HG03457 (cell line): ENCODE data around the gene SCO1.
"Not testable (repeated sequence)": the region's sequence is repeated elsewhere in the genome, so short reads cannot be mapped to it uniquely, and the experiment has no call there.

ENCODE experiments used
- ATAC-seq: cut with Tn5 transposase; IDR thresholded peaks from one replicate; pipeline ENCODE4 v1.9.1; 2021; ENCODE audit warnings: moderate number of reproducible peaks; ENCODE audit not compliant: unreplicated experiment

Gene SCO1

GRCh38 chr17:10726196-10726595 lies 28.9 kb upstream of the SCO1 start:
- no peak for ATAC-seq

GRCh38 chr17:10725262-10725661 lies 27.9 kb upstream of the SCO1 start:
- ATAC-seq: no peak

GRCh38 chr17:10724546-10725195 lies 27.3 kb upstream of the SCO1 start:
- ATAC-seq: no peak

- ATAC-seq: no peak
These were observed 21.2 kb upstream of the SCO1 start for GRCh38 chr17:10718547-10718946.

- ATAC-seq: no peak
These were observed 18.9 kb upstream of the SCO1 start for GRCh38 chr17:10716218-10716617.

GRCh38 chr17:10713318-10713717 lies 16.0 kb upstream of the SCO1 start:
- ATAC-seq: no peak

- no peak for ATAC-seq
These were observed 8.4 kb upstream of the SCO1 start for GRCh38 chr17:10705727-10706126.

GRCh38 chr17:10702574-10702973 lies 5.2 kb upstream of the SCO1 start:
- ATAC-seq: no peak

GRCh38 chr17:10699856-10700255 lies 2.5 kb upstream of the SCO1 start:
- no peak for ATAC-seq

GRCh38 chr17:10698096-10698818 lies 924 bp upstream of the SCO1 start:
- no peak for ATAC-seq

GRCh38 chr17:10695875-10696407 lies 1.4 kb downstream of the SCO1 start:
- ATAC-seq: not testable (repeated sequence)

- ATAC-seq: no peak
These were observed 9.8 kb downstream of the SCO1 start for GRCh38 chr17:10687499-10687898.

- ATAC-seq: no peak
These were observed 13.5 kb downstream of the SCO1 start for GRCh38 chr17:10683853-10684252.

- ATAC-seq: no peak
These were observed 15.4 kb downstream of the SCO1 start for GRCh38 chr17:10681866-10682446.

- ATAC-seq: no peak
These were observed 22.6 kb downstream of the SCO1 start for GRCh38 chr17:10674704-10675103.

GRCh38 chr17:10673312-10673711 lies 24.0 kb downstream of the SCO1 start:
- ATAC-seq: no peak

GRCh38 chr17:10668775-10669174 lies 28.6 kb downstream of the SCO1 start:
- no peak for ATAC-seq

- no peak for ATAC-seq
These were observed 30.4 kb downstream of the SCO1 start for GRCh38 chr17:10666906-10667305.

- no peak for ATAC-seq
These were observed 32.8 kb downstream of the SCO1 start for GRCh38 chr17:10664571-10664970.

GRCh38 chr17:10663231-10663630 lies 34.1 kb downstream of the SCO1 start:
- no peak for ATAC-seq

- ATAC-seq: no peak
These were observed 35.9 kb downstream of the SCO1 start for GRCh38 chr17:10661437-10661836.

GRCh38 chr17:10657879-10658278 lies 39.5 kb downstream of the SCO1 start:
- ATAC-seq: no peak
